NCI-H1694 (cell line): ENCODE results near the gene SLC25A51.

Source experiments
- DNase-seq: peaks from one replicate; lab custom pipeline; 2025; lab: John Stamatoyannopoulos, UW

Gene SLC25A51, protein sequence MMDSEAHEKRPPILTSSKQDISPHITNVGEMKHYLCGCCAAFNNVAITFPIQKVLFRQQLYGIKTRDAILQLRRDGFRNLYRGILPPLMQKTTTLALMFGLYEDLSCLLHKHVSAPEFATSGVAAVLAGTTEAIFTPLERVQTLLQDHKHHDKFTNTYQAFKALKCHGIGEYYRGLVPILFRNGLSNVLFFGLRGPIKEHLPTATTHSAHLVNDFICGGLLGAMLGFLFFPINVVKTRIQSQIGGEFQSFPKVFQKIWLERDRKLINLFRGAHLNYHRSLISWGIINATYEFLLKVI

GRCh38 chr9:37903647-37904444, at the start of gene SLC25A51:
Gene SLC25A51 (minus strand): TSS chr9:37904127. CDS start chr9:37888550, 15,577 bp downstream.
- peak; percentile 81 for DNase-seq

DNA sequence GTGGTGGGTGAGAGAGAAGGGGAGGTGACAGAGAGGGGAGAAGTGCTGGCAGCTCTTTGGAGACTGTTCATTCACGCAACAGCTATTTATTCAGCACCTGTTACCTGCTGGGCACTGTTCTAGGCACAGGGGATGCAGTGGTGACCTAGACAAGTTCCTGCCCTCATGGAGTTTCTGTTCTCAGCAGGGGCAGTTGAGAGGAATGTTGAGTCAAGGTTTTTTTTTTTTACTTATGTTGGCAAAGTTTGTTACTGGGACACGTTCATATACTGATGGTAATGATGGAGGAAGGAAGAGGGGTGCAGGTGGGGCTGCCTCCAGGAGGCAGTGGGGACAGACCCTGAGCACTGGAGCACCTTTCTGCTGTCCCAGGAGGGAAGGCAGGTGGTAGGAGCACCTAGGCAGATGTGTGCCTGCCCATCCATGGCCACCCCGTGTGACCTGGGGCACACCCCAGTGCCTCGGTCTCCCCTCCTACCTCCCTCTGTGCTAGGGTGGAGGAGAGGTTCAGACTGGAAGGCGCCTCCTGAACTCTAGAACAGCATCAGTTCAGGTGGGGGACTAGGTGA, 49.4 kb upstream of the SLC25A51 start:
- DNase-seq = no peak

GRCh38 chr9:37952731-37953130, 48.8 kb upstream of the SLC25A51 start:
- DNase-seq = no peak

GRCh38 chr9:37951671-37952449, 47.9 kb upstream of the SLC25A51 start:
- no peak for DNase-seq

GRCh38 chr9:37950561-37950960, 46.6 kb upstream of the SLC25A51 start:
- DNase-seq = no peak

DNA sequence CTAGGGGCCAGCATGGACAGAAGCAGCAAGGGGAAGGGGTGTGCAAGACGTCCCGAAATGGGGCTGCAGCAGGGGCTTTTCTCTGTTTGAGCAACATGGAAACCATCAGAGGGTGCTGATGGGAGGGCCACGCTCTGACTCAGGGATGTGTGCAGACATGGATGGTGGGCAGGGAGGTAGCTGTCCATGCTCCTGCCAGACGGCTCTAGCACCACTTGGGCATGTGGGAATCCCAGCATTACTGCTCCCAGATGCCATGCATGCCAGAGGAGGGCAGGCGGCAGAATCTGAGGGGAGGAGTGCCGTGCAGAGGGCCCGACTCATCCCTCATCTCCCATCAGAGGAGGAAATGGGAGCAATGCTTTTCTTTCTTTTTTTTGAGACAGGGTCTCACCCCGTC, 45.6 kb upstream of the SLC25A51 start:
- DNase-seq = no peak

- DNase-seq = no peak
These were observed 44.6 kb upstream of the SLC25A51 start for GRCh38 chr9:37948417-37948980.

DNA sequence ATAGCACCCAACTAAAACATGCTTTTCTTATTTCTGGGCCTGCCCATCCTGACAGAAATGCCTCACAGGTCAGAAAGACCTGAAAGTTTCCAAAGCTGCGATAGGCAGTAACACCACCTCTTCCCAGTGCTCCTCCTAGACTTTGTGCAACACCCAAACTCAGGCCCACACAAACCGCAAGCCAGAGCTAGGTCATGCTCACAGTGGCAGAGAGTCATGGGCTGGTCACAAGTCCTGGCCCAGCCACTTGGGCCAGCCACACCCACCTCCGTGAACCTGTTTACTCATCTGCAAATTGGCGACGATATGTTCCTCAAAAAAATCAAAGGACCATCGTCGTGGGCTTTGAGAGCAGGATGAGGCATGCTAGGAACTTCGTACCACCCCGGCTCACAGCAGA, 44.0 kb upstream of the SLC25A51 start:
- no peak for DNase-seq

DNA sequence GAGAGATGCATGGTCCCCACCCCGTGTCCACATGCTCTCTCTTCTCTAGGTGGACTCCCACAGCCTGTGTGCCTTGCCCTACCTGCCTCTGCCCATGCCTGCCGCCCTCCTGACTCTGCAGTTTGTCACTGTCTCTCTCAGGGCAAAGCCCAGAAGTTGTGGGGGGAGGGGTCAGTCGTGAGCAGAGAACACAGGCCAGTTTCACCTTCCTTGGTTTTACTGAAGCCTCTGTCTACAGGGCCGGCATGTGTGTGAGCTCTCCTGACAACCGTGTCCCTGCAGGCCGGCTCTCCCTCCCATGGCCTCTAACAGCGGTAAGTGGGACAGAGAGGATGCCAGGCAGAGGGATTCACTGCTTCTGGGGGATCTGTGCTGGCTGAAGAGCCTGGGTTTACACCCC, 43.5 kb upstream of the SLC25A51 start:
- DNase-seq = no peak

DNA sequence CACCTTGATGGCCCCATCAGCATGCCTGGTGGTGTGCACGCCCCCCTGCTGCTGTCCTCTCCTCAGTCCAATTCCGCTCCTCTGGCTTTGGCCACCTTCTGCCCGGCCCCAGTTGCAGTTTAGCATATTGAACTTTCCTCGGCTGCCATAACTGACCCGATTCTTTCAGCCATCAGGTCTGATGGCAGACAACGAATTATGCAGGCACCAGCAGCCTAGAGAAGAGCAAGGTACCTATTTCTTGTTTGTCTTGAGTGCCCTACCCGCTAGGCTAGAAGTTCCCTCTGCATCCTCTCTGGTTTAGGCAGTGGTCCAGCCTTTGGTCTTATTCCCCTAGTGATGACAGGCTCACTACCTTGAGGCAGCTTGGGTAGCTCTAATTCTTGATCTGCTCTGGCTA, 43.0 kb upstream of the SLC25A51 start:
- no peak for DNase-seq

DNA sequence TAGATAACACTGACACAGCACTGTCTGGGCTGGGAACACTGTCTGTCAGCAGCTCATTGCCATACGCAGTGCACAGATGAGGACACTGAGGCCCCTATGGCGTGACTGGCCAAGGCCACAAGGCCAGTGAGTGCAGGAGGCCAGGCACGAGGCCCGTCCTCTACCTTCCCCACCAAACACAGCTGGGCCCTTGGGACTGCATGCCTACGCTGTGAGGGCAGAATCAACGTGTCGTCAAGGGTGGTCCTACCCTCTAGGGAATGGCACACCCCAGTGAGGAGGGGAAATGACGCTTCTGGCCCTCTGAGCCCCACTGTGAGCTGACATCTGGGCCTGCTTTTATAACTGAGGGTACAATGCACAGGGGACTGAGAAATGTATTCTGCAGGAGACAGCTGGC, 42.1 kb upstream of the SLC25A51 start:
- DNase-seq = no peak

DNA sequence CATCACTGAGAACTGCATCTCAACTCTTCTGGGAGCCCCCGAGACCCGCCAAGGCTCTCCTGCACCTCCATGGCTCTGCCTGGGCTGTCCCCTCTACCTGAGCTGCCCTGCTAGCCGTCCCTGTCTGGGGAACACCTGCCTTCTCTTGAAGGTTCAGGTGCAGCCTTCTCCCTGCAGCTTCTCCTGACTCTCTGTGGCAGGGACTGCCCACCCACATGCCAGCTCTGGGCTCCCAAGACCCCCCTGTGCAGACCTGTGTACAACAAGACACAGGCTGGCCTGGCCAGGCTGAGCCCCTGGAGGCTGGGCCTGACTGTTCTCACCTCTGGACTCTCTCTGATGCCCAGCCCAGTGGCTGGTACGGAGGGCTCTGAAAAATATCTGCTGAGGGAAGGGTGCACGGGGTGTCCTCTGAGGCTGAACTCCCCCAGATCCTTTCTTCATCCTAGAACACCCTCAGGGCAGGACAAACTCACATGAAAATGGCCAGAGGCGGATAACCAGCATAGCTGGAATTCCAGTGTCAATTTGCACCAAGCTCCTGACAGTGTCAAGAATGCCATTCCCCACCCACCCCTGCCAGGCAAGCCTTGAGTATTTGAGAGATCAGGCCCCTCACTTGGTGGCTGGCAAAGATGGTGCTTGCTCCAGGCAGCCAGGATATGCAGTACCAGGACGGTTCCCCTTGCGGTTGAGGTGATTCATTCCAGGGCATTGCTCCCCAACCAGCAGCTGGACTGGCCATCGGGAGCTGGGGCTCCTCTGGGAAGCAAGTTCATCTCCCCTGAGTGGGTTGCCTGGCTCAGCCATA, 40.9 kb upstream of the SLC25A51 start:
- no peak for DNase-seq

GRCh38 chr9:37944266-37944650, 40.3 kb upstream of the SLC25A51 start:
- DNase-seq = no peak

DNA sequence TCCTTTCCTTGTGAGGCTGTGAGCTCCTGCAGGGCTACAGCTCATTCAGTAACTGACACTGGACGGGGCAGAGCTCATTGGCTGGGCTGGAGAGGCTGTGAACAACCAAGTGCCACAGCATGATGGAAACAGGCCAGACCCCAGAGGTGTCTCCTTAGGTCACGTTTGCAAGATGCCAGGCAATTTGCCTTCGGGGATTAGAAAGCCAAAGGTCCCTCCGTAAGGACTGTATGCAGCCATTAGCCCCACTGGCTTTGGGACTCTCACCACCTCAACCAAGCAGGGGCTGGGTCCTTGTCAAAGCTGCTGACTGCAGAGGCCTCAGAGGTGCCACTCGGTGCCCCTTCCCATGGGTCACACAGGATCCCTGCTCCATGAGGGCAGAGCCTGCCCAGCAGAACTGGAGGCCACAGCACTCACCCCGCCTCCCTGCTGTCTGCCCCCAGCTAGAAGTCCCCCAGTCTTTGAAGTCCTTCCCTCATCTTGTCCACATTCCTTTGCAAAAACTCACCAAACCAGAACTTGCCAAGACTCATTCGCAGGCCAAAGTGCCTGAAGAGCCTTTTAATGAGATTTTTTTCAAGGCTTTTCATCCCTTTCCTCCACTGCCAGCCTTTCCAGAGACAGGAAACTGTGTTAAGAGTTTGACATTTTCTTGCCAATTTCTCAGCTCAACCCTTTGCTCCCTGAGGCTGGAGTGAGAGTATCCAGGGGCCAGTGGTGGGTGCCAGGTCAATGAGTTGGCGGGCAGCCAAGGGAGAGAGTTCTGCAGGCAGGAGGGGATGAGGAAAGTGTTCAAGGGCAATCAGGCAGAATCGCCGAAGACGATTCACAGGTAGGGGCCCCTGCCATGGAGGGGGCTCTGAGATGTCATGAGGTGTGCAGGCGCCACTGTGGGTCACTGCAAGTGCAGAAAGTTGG, 39.7 kb upstream of the SLC25A51 start:
- no peak for DNase-seq

DNA sequence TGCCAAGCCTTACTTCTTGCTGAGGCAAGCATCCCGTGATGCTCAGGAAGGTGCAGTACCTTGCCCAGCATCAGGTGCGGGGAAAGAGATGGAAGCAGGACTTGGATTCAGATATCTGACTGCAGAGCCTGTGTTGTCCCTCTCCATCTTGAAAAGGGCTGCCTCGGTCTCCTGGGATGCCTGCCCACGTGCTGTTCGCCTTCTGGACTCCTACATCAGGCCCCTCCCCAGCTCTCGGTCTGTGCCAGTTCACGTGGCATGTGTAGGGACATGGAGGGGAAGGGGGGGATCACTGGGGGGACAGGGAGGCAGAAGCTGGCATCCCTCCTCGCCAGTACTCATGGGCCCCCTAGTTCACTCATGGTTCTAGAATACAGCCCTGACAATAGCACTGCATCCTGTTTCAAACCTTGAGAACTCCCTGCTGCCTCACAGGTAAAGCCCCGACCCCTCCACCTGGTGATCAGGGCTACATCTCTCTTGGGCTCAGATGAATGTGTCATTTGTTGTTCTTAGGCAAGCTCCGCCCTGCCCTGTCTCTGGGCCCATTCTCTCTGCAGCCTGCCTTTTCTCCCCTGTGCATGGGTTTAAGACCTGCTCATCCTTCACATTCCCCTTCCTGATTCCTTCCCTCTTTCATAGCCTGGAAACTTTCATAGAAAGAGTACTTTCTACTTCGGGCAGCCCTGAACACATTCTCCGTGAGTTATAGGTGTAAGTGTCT, 38.9 kb upstream of the SLC25A51 start:
- no peak for DNase-seq

DNA sequence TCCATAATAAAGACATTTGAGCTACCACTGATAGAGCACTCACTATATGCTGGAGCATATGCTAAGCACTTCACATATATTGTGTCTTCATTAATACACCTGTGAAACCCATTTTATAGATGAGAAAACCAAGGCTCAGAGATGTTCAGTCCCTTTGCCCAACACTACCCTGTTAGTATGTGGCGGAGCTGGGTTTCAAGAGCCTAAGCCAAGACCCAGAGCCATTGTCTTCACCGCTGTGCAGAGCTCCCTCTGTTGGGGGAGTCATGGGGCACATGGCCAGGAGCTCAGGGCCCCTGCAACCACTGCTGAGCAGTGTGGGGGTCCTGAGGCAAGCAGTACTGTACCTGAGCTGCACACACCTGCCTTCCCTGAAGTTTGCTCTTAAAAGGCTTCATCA, 37.3 kb upstream of the SLC25A51 start:
- DNase-seq = no peak

GRCh38 chr9:37939575-37940095, 35.7 kb upstream of the SLC25A51 start:
- DNase-seq = no peak

- peak; percentile 55 for DNase-seq
These were observed 34.4 kb upstream of the SLC25A51 start for GRCh38 chr9:37938121-37938891.
